GM19455 (cell line): Measurements from ENCODE around the gene RBBP5.

Experiments used
- ATAC-seq: cut with Tn5 transposase; IDR thresholded peaks from one replicate; pipeline ENCODE4 v1.9.1; 2021; ENCODE audit not compliant: unreplicated experiment

The RBBP5 gene

DNA sequence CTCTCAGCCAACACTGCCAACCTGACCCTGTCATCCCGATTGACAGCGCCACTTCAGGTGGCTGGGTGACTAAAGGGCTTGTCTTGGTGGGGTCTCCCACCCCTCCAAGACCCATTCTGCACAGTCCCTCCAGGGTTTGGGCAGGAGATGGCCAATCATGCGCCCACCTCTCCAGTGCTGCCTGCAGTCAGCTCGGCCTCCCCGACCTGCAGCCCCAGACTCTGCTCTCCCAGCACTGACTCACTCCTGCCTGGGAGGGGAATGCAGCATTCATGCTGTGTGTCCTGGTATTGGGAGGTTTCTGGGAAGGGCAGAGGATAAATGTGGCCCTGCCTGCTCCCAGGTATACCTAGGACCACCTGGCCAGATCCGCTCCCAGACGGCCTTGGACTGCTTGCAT lies 47.3 kb downstream of the RBBP5 start:
- no peak for ATAC-seq

DNA sequence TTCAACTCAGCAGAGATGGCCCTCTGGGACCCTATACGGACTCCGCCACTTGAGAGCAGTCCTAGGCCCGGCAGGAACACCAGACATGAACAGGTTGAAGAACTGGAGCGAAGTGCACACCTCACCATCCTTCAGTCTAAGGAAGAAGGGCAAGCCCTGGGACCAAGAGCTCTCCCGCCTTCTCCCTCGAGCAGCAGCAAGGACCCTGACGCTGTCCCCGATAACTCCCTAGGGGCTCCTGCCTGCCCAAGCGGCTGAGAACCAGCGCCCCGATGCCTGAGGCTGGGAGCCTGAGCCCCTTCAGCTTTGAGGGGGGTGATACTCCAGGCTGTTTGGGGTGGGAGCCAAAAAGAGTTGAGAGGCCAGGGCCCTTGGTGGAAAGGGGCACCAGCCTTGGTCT lies 47.7 kb downstream of the RBBP5 start:
- no peak for ATAC-seq

DNA sequence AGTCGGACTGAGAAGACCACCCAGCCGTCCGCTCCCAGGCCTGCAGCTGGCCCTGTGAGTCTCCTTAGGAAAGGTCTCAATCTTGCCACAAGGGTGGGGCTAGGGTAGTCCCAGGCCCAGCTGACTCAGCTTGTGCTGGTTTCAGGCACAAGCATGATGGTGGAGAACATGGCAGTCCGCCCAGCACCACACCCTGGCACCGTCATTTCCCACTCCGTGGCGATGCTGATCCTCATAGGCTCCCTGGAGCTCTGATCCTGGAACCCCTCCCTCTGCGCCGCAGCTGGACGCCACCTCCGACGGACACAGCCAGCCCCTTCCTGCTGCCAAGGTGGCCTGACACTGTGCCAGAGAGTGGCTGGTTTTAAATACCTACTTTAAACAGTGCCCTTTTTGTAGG lies 48.3 kb downstream of the RBBP5 start:
- ATAC-seq = no peak

- no peak for ATAC-seq
These were observed 48.9 kb downstream of the RBBP5 start for GRCh38 chr1:205072881-205073280.

- ATAC-seq = no peak
These were observed 49.5 kb downstream of the RBBP5 start for GRCh38 chr1:205072286-205072685.

DNA sequence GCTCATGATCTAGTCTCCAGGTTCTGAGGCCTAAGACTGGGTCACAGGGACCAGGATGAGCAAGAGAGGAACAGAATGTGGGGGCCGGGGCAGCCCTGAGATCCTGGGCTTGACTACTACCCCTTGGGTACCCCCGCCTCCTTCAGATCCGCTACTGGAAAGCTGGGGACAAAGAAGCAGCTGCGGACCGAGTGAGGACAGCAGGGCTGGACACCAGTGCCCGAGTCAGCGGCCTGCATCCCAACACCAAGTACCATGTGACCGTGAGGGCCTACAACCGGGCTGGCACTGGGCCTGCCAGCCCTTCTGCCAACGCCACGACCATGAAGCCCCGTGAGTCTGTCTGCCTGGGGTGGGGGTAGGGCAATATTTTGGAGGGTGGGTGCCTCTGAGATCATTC lies 50.0 kb downstream of the RBBP5 start:
- ATAC-seq = no peak

DNA sequence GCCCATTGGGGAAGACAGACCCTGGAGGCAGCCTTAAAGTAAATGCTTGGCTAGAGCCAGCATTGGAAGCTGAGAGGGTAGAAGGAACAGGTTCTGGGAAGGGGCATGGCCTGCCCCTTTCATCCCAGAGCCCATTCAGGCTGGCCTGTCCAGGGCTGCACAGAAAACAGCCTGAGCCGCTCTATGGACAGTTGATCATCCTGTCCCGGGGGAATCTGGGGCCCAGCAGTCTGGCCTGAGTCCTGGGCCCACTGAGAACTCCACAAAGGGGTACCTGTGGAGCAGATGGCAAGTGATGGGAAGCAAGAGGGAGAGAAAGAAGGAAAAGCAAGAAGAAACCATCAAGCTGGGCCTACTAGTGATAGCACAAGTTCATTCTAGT lies 50.8 kb downstream of the RBBP5 start:
- no peak for ATAC-seq

DNA sequence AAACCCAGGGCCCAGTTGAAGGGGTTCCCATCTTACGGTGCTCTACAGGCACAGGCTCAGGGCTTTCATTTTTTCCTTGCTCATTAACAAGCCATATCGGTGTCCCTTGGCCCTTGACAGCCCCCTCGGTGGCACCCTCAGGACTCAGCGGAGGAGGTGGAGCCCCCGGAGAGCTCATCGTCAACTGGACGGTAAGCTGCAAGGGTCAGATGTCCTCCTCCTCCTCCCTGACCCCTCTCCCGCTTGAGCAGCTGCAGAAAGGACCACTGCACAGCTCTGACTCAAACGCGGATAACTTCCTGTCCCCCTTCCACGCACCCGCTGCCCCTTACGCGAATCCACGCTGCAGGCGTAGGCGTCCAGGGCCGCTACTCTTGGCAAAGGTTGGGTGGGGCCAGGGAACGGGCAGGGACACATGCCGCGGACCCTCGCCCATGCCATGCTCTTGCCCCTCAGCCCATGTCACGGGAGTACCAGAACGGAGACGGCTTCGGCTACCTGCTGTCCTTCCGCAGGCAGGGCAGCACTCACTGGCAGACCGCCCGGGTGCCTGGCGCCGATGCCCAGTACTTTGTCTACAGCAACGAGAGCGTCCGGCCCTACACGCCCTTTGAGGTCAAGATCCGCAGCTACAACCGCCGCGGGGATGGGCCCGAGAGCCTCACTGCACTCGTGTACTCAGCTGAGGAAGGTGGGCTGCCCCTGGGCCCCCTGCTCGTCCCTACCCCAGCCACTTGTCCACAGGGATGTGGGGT lies 52.2 kb downstream of the RBBP5 start:
- ATAC-seq = no peak

DNA sequence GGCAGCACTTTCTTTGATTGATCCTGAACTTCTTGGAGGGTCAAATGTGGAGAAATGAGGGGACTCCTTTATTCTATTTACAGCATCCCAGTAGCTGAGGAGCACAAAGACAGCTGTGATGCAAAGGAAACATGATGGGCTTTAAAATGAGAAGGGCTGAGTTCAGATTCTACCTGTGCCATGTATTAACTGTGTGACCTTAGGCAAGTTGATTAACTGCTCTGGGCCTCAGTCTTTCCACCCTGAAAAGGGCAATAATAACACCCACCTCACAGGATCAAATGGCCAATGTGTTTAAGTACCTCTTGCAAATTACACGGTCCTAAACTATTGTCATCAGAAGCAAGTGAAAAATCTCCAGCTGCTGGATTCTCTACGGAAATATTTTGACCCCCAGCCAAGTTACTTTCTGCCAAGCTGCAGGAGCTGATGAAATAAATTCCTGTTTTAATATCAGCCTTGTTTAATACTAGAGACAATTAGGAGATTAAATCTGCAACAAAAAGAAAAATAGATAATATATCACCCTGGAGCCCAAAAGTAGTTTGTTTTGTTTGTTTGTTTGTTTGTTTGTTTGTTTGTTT lies 53.2 kb downstream of the RBBP5 start:
- no peak for ATAC-seq

DNA sequence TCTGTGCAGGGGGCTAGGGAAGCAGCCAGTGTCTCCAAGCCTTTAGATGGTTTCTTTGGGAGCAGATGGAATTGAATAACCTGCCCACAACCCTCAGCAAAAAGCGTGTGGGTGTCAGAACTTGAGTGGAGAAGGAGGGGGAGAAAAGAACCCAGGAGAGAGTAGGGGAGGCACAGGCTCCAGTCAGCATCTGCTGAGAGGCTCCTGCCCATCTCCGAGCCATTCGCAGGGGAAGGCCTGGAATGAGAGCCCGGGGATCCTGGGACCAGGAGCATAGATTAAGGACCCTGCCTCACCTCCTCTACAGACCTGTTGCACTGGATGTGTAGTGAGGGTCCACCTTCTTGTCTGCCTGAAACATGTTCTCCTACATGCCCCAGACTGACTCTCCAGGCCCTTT lies 53.8 kb downstream of the RBBP5 start:
- no peak for ATAC-seq

GRCh38 chr1:205067031-205067430 lies 54.7 kb downstream of the RBBP5 start:
- no peak for ATAC-seq

- no peak for ATAC-seq
These were observed 55.5 kb downstream of the RBBP5 start for GRCh38 chr1:205066141-205066818.

DNA sequence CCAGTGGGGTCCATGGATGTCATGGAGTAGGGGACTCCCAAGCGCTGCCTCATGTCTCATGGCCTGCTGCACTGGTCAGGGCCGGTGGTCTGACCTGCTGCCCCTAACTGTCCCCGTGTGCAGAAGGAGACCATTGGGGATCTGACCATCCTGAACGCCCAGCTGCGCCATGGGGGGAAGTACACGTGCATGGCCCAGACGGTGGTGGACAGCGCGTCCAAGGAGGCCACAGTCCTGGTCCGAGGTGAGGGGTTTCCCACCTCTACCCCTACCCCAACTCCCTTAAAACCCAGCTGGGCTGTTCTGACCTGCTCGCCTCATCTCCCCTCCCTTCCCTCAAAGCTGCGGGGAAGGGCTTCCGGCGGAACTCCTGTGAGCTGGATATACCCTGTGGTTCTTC lies 56.1 kb downstream of the RBBP5 start:
- ATAC-seq = no peak

DNA sequence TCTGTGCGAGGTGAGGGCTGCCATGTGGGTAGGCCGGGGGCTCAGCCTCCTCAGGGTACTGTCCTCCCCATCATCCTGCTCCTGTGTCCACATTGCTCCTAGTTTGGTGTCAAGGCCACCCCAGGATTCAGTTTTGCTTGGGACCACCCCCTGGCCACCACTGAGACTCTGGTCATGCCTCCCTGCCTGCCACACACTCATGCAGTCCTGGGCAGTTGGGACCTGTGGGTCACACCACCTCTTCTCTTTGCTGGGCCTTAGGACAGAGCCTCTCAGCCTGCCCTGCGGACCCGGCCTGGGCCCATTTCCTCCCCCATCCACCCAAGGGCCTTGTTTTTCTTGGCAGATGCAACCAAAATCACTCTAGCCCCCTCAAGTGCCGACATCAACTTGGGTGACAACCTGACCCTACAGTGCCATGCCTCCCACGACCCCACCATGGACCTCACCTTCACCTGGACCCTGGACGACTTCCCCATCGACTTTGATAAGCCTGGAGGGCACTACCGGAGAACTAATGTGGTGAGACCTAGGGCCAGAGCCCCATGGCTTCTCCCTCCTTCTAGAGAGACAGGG lies 56.9 kb downstream of the RBBP5 start:
- ATAC-seq = no peak

DNA sequence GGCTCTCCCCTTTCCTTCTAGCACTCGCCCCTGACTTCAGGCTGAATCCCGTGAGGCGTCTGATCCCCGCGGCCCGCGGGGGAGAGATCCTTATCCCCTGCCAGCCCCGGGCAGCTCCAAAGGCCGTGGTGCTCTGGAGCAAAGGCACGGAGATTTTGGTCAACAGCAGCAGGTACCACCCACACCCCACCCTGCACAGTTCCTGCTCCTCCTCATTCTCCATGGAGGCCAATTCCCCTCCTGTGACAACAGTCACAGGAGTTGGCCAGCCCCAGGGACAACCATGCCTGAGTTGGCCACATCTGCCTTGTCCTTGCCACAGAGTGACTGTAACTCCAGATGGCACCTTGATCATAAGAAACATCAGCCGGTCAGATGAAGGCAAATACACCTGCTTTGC lies 57.5 kb downstream of the RBBP5 start:
- no peak for ATAC-seq

- ATAC-seq = no peak
These were observed 58.9 kb downstream of the RBBP5 start for GRCh38 chr1:205062895-205063294.

DNA sequence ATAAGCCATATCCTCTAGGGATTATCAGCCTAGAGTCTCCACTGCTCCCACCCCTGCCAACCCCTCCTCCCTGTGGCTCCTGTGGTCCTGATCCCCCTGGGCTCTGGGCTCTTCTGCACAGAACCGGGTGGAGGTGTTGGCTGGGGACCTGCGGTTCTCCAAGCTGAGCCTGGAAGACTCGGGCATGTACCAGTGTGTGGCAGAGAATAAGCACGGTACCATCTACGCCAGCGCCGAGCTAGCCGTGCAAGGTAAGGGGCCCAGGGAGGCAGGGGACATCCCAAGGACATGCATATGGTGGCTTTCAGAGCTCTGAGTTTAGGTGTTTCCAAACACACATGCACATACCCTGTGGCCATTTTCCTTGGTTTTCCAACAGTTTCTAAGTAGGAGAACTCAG lies 59.5 kb downstream of the RBBP5 start:
- ATAC-seq = no peak

- no peak for ATAC-seq
These were observed 60.1 kb downstream of the RBBP5 start for GRCh38 chr1:205061665-205062069.

GRCh38 chr1:205061227-205061626 lies 60.6 kb downstream of the RBBP5 start:
- ATAC-seq = no peak

GRCh38 chr1:205060746-205061145 lies 61.0 kb downstream of the RBBP5 start:
- ATAC-seq = no peak

GRCh38 chr1:205059660-205060059 lies 62.1 kb downstream of the RBBP5 start:
- no peak for ATAC-seq

DNA sequence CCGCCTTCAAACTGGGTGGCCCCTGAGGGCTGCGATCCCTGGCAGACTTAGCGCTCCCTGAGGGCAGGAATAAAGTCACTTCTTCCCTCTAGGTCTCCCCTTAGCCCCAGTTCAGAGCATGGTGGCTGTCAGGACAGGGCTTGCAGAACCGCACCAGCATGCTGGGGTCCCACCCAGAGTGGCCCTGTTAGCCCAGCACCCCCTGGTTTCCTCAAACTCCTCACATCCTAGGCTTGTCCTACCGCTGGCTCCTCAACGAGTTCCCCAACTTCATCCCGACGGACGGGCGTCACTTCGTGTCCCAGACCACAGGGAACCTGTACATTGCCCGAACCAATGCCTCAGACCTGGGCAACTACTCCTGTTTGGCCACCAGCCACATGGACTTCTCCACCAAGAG lies 62.9 kb downstream of the RBBP5 start:
- ATAC-seq = no peak
